ENCODE results near the gene NETO2.

Gene NETO2

DNA sequence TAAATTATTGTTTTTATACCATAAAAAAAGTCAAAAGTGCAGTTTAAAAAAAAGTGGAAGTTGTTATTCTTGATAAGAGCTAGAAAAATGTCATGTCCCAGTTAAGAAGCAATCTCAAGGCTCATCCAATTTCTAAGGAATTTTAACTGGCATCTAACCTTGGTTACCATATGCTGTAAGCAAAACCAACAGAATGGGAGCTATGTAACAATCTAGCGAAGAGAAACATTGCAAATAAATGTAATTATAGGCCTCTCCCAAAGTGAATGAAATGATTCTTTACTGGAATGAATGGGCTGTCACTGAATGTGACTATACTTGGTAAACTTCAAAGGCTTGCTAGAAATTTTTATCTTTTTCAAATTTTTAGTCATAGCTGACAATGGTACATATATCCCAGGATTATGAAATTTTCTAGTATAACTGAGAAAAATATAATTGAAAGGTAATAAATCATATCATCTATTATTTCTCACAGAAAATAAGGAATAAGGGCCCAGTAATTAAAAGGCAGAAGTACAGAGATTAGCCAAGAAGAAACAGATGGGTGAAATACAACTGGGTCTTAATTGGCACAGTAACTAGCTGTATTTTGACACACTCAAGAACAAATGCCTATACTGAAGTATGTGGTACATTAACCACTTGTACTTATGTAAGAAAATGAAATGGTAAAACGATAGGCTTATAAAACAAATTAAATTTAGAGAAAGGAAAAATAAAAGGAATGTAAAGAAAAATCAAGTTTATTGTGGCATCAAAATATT lies 61.5 kb downstream of the NETO2 start:
- no peak for DNase-seq (ENCODE audit: low read depth)
- no peak overlapping the region for H3K4me3 ChIP-seq (ENCODE audit: low read depth, low read length)
- TF ChIP-seq, protein P1, sequence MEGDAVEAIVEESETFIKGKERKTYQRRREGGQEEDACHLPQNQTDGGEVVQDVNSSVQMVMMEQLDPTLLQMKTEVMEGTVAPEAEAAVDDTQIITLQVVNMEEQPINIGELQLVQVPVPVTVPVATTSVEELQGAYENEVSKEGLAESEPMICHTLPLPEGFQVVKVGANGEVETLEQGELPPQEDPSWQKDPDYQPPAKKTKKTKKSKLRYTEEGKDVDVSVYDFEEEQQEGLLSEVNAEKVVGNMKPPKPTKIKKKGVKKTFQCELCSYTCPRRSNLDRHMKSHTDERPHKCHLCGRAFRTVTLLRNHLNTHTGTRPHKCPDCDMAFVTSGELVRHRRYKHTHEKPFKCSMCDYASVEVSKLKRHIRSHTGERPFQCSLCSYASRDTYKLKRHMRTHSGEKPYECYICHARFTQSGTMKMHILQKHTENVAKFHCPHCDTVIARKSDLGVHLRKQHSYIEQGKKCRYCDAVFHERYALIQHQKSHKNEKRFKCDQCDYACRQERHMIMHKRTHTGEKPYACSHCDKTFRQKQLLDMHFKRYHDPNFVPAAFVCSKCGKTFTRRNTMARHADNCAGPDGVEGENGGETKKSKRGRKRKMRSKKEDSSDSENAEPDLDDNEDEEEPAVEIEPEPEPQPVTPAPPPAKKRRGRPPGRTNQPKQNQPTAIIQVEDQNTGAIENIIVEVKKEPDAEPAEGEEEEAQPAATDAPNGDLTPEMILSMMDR (IDR thresholded peaks at IDR 0.05; ENCODE audit: low read depth, low read length, missing control alignments), result no peak
- in situ Hi-C loops (cut with HindIII; ENCODE audit: low sequenced_read_pairs), result no loop called here

DNA sequence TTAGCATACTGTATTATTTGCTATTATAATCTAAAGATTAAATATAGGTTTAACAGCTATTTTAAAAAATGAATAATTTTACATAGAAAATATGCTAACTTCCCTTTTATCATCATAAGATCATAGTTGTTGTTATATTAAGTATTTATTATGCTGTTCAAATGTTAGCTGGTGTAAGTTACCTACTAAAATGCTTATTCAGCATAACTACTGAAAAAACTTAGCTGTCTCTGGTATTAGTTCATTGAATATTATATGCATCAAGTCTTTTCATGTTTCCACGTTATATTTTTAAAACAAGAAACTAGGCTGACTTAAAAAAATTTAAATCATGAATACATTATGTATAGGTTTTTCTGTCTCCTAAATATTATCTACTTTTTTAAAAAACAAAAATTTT lies 62.6 kb downstream of the NETO2 start:
- TF ChIP-seq, protein P1 (IDR thresholded peaks at IDR 0.05; ENCODE audit: low read depth, low read length, missing control alignments), result no peak
- in situ Hi-C loops (cut with HindIII; ENCODE audit: low sequenced_read_pairs), result no loop called here
- no peak overlapping the region for H3K4me3 ChIP-seq (ENCODE audit: low read depth, low read length)
- DNase-seq (ENCODE audit: low read depth), result no peak

GRCh38 chr16:47079860-47080259 lies 63.9 kb downstream of the NETO2 start:
- TF ChIP-seq, protein P1 (IDR thresholded peaks at IDR 0.05; ENCODE audit: low read depth, low read length, missing control alignments), result no peak
- H3K4me3 ChIP-seq (ENCODE audit: low read depth, low read length), result no peak overlapping the region
- in situ Hi-C loops (cut with HindIII; ENCODE audit: low sequenced_read_pairs), result no loop called here
- no peak for DNase-seq (ENCODE audit: low read depth)

GRCh38 chr16:47073223-47074155 lies 70.3 kb downstream of the NETO2 start:
- H3K4me3 ChIP-seq (ENCODE audit: low read depth, low read length), result no peak overlapping the region
- DNase-seq (ENCODE audit: low read depth), result no peak
- in situ Hi-C loops (cut with HindIII; ENCODE audit: low sequenced_read_pairs), result no loop called here
- TF ChIP-seq, protein P1 (IDR thresholded peaks at IDR 0.05; ENCODE audit: low read depth, low read length, missing control alignments), result no peak

GRCh38 chr16:47072158-47072557 lies 71.6 kb downstream of the NETO2 start:
- no peak overlapping the region for H3K4me3 ChIP-seq (ENCODE audit: low read depth, low read length)
- no peak for DNase-seq (ENCODE audit: low read depth)
- in situ Hi-C loops (cut with HindIII; ENCODE audit: low sequenced_read_pairs), result no loop called here
- TF ChIP-seq, protein P1 (IDR thresholded peaks at IDR 0.05; ENCODE audit: low read depth, low read length, missing control alignments), result no peak

- DNase-seq (ENCODE audit: low read depth), result no peak
- in situ Hi-C loops (cut with HindIII; ENCODE audit: low sequenced_read_pairs), result no loop called here
- H3K4me3 ChIP-seq (ENCODE audit: low read depth, low read length), result no peak overlapping the region
- TF ChIP-seq, protein P1 (IDR thresholded peaks at IDR 0.05; ENCODE audit: low read depth, low read length, missing control alignments), result no peak
Measured at GRCh38 chr16:47069841-47070584, 73.7 kb downstream of the NETO2 start.
